ENCODE data around the gene KIRREL2.

GRCh38 chr19:35868172-35868822 lies 11.6 kb downstream of the KIRREL2 start, which contains the start of gene APLP1:
- TF ChIP-seq CTCF (IDR thresholded peaks at IDR 0.05) (no peak), POLR2A (IDR thresholded peaks at IDR 0.05) (no peak), POLR2AphosphoS5 (IDR thresholded peaks at IDR 0.05) (no peak)
